ENCODE measurements around the gene LRRK1. TPM values are rescaled to one million over a fixed set of nuclear protein-coding genes. Genes with fewer than 3 reads are reported as not detected.

Gene LRRK1
- total RNA-seq, 1 donor from 2014 or later, result 4.8 TPM

- Mint-ChIP-seq H3K27me3 (ENCODE audit: unreplicated experiment) (peaks cover 7% of the 10 kb centered on the region), H3K9me3 (ENCODE audit: unreplicated experiment) (no peaks in the 10 kb centered on the region), H3K4me3 (ENCODE audit: unreplicated experiment) (no peak overlapping the region), H3K27ac (ENCODE audit: unreplicated experiment) (no peak overlapping the region), H3K36me3 (ENCODE audit: low read depth, unreplicated experiment) (peaks cover 7% of the 10 kb centered on the region), H3K4me1 (ENCODE audit: unreplicated experiment) (peaks cover 18% of the 10 kb centered on the region)
- no peak for TF ChIP-seq CTCF (IDR thresholded peaks at IDR 0.05; ENCODE audit: unreplicated experiment)
- no peak for DNase-seq (ENCODE audit: low spot score)
Observed at GRCh38 chr15:101027273-101027901, 108.2 kb downstream of the LRRK1 start.

DNA sequence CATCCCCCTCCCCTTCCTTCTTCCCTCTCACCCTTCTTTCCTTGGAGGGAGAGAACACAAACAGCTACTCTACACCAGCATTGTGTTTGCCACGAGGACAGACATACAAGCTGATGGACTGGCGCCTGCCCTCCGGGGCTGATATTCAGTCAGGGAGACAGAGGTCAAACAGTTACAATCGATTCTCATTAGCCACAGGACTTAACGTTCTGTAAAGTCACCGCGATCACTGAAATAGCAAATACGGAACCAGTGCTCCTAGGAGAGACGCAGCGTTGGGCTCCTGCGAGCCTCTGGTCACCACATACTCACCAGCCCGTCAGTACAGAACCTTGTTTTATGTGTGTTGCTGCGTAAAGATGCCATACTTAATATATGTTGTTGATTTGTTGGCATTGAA lies 108.8 kb downstream of the LRRK1 start:
- no peaks in the 10 kb centered on the region for H3K9me3 Mint-ChIP-seq (ENCODE audit: unreplicated experiment)
- TF ChIP-seq CTCF (IDR thresholded peaks at IDR 0.05; ENCODE audit: unreplicated experiment), result no peak
- H3K4me3 Mint-ChIP-seq (ENCODE audit: unreplicated experiment), result no peak overlapping the region
- H3K27ac Mint-ChIP-seq (ENCODE audit: unreplicated experiment), result no peak overlapping the region
- peaks cover 7% of the 10 kb centered on the region for H3K36me3 Mint-ChIP-seq (ENCODE audit: low read depth, unreplicated experiment)
- peaks cover 7% of the 10 kb centered on the region for H3K27me3 Mint-ChIP-seq (ENCODE audit: unreplicated experiment)
- peaks cover 18% of the 10 kb centered on the region for H3K4me1 Mint-ChIP-seq (ENCODE audit: unreplicated experiment)
- DNase-seq (ENCODE audit: low spot score), result no peak

DNA sequence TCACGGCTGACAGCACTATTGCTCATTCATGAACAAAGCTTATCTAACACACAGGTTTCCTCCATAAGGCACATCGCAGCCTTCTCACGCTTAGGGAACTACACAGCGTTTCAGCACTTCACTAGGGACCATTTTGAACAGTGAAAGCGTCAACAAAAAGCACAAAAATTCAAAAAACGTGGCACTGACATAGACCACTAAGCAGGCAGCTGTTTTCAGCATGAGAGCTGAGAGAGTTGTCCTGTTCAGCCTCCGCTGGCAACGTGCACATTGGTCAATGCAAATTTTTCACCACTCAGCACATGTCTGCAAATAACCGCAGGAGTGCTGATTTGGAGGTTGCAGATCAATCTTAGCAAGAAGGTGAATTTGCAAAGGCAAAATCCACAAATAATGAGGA lies 109.2 kb downstream of the LRRK1 start:
- Mint-ChIP-seq H3K27ac (ENCODE audit: unreplicated experiment) (no peak overlapping the region), H3K4me1 (ENCODE audit: unreplicated experiment) (peaks cover 18% of the 10 kb centered on the region), H3K36me3 (ENCODE audit: low read depth, unreplicated experiment) (peaks cover 7% of the 10 kb centered on the region), H3K9me3 (ENCODE audit: unreplicated experiment) (no peaks in the 10 kb centered on the region), H3K27me3 (ENCODE audit: unreplicated experiment) (peaks cover 7% of the 10 kb centered on the region), H3K4me3 (ENCODE audit: unreplicated experiment) (no peak overlapping the region)
- DNase-seq (ENCODE audit: low spot score), result no peak
- no peak for TF ChIP-seq CTCF (IDR thresholded peaks at IDR 0.05; ENCODE audit: unreplicated experiment)

DNA sequence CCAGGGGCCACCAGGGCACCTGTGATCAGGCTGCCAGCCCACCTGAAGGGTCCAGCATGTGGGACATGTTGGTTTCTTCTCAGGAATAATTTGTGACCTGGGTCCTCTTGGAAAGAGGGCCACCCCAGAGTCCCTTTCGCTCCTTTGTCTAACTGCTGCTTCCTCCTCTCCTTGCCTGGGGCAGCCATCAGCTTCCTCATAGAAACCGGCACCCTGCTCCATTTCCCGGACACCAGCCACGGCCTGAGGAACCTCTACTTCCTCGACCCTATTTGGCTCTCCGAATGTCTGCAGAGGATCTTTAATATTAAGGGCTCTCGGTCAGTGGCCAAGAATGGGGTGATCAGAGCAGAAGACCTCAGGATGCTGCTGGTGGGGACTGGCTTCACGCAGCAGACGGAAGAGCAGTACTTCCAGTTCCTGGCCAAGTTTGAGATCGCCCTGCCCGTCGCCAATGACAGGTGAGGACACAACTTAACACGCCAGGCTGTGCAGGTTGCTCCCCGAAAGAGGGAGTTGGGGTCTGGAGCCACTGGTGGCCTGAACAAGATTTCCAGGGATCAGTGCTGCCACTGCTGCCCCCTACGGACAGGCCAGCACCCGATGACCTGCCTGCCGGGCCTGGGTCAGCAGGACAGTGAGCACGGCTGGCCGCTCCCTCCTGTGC lies 109.7 kb downstream of the LRRK1 start:
- Mint-ChIP-seq H3K4me1 (ENCODE audit: unreplicated experiment) (peaks cover 16% of the 10 kb centered on the region), H3K4me3 (ENCODE audit: unreplicated experiment) (no peak overlapping the region), H3K9me3 (ENCODE audit: unreplicated experiment) (no peaks in the 10 kb centered on the region), H3K27me3 (ENCODE audit: unreplicated experiment) (peaks cover 7% of the 10 kb centered on the region), H3K36me3 (ENCODE audit: low read depth, unreplicated experiment) (peaks cover 7% of the 10 kb centered on the region), H3K27ac (ENCODE audit: unreplicated experiment) (no peak overlapping the region)
- DNase-seq (ENCODE audit: low spot score), result no peak
- TF ChIP-seq CTCF (IDR thresholded peaks at IDR 0.05; ENCODE audit: unreplicated experiment), result no peak

- DNase-seq (ENCODE audit: low spot score), result no peak
- Mint-ChIP-seq H3K4me1 (ENCODE audit: unreplicated experiment) (peaks cover 11% of the 10 kb centered on the region), H3K27ac (ENCODE audit: unreplicated experiment) (no peak overlapping the region), H3K36me3 (ENCODE audit: low read depth, unreplicated experiment) (peaks cover 5% of the 10 kb centered on the region), H3K27me3 (ENCODE audit: unreplicated experiment) (peaks cover 6% of the 10 kb centered on the region), H3K4me3 (ENCODE audit: unreplicated experiment) (no peak overlapping the region), H3K9me3 (ENCODE audit: unreplicated experiment) (no peaks in the 10 kb centered on the region)
- no peak for TF ChIP-seq CTCF (IDR thresholded peaks at IDR 0.05; ENCODE audit: unreplicated experiment)
Observed at GRCh38 chr15:101029971-101030661, 111.0 kb downstream of the LRRK1 start.

Data from endothelial cell (in vitro differentiated cells).